ENCODE data around the gene FA2H. TPM values are rescaled to one million over a fixed set of nuclear protein-coding genes. Genes with fewer than 3 reads are reported as not detected.
A peak's percentile ranks its signal among the peaks of the same experiment; 100 is the strongest.

The FA2H gene
- total RNA-seq, 6 experiments from 2014 or later: 0.19 to 1.2 (median 0.22) TPM; not detected in 3

DNA sequence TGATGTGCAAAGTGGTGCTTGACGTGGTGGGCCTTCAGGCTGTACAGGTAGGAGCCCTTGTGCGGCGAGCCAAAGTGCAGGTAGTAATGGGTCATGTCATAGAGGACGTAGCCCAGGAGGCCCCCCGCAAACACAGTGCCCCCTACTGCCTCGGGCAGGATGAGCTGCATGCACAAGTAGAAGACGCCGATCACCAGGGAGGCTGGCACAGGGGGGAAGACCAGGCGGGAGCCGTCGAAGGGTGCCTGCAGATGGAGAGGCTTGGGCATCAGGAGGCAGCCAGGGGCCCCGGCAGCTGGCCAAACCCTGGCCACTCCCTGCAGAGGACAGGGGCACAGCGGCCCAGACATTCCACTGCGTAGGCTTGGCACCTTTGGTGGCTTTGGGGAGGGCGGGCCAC is 58.3 kb downstream of the FA2H start:
- TF ChIP-seq POLR2A (IDR thresholded peaks at IDR 0.05): no peak
- TF ChIP-seq, protein P1, sequence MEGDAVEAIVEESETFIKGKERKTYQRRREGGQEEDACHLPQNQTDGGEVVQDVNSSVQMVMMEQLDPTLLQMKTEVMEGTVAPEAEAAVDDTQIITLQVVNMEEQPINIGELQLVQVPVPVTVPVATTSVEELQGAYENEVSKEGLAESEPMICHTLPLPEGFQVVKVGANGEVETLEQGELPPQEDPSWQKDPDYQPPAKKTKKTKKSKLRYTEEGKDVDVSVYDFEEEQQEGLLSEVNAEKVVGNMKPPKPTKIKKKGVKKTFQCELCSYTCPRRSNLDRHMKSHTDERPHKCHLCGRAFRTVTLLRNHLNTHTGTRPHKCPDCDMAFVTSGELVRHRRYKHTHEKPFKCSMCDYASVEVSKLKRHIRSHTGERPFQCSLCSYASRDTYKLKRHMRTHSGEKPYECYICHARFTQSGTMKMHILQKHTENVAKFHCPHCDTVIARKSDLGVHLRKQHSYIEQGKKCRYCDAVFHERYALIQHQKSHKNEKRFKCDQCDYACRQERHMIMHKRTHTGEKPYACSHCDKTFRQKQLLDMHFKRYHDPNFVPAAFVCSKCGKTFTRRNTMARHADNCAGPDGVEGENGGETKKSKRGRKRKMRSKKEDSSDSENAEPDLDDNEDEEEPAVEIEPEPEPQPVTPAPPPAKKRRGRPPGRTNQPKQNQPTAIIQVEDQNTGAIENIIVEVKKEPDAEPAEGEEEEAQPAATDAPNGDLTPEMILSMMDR (IDR thresholded peaks at IDR 0.05): no peak

GRCh38 chr16:74713876-74714275 is 60.7 kb downstream of the FA2H start:
- no peak overlapping the region for H3K4me3 ChIP-seq
- H3K4me1 ChIP-seq: no peaks in the 10 kb centered on the region
- H3K9me3 ChIP-seq: no peaks in the 10 kb centered on the region
- H3K27ac ChIP-seq: no peak overlapping the region
- intact Hi-C loops (cut with DNase I): loop anchor here in 1 of 2 donors (10.0 kb wide), 1 partner anchor 151 kb away; no protein-coding TSS in a partner anchor
- H3K36me3 ChIP-seq: no peaks in the 10 kb centered on the region
- WGBS (ENCODE audit: insufficient coverage, low coverage, low lambda C conversion rate, missing lambda C conversion rate): 73% methylated on average over 7 of the region's 10 CpGs
- TF ChIP-seq POLR2A (IDR thresholded peaks at IDR 0.05): no peak
- TF ChIP-seq, protein P1 (IDR thresholded peaks at IDR 0.05): no peak
- no peaks in the 10 kb centered on the region for H3K27me3 ChIP-seq
- DNase-seq: peak in 1 of 3 donors; percentile 23
- no peak for ATAC-seq

More for the DNA sequence above, 58.3 kb downstream of the FA2H start:
- Histone ChIP-seq H3K4me3 (no peak overlapping the region), H3K9me3 (no peaks in the 10 kb centered on the region), H3K27me3 (no peaks in the 10 kb centered on the region), H3K4me1 (no peaks in the 10 kb centered on the region), H3K36me3 (no peaks in the 10 kb centered on the region), H3K27ac (no peak overlapping the region)
- ATAC-seq: no peak
- peak in 1 of 3 donors; percentile 43 for DNase-seq
- WGBS (ENCODE audit: insufficient coverage, low coverage, low lambda C conversion rate, missing lambda C conversion rate): no CpG with 5 or more reads among the region's 15 CpGs
- intact Hi-C loops (cut with DNase I): loop anchor here in 1 of 2 donors (10.0 kb wide), 1 partner anchor 148 kb away; no protein-coding TSS in a partner anchor

- H3K4me1 ChIP-seq: no peaks in the 10 kb centered on the region
- 81% methylated on average over 5 of the region's 10 CpGs for WGBS (ENCODE audit: insufficient coverage, low coverage, low lambda C conversion rate, missing lambda C conversion rate)
- DNase-seq (no peak), ATAC-seq (no peak)
- no peak overlapping the region for H3K4me3 ChIP-seq
- intact Hi-C loops (cut with DNase I): loop anchor here in 1 of 2 donors (10.0 kb wide), 1 partner anchor 151 kb away; no protein-coding TSS in a partner anchor
- no peak overlapping the region for H3K27ac ChIP-seq
- TF ChIP-seq POLR2A (IDR thresholded peaks at IDR 0.05): no peak
- TF ChIP-seq, protein P1 (IDR thresholded peaks at IDR 0.05): no peak
- no peaks in the 10 kb centered on the region for H3K36me3 ChIP-seq
- H3K9me3 ChIP-seq: no peaks in the 10 kb centered on the region
- H3K27me3 ChIP-seq: no peaks in the 10 kb centered on the region
Observed at GRCh38 chr16:74713325-74713724, 61.3 kb downstream of the FA2H start.

- no peak for ATAC-seq
- Histone ChIP-seq H3K27ac (no peak overlapping the region), H3K4me1 (no peaks in the 10 kb centered on the region), H3K27me3 (no peaks in the 10 kb centered on the region), H3K9me3 (no peaks in the 10 kb centered on the region), H3K4me3 (no peak overlapping the region), H3K36me3 (no peaks in the 10 kb centered on the region)
- WGBS (ENCODE audit: insufficient coverage, low coverage, low lambda C conversion rate, missing lambda C conversion rate): 65% methylated on average over 5 of the region's 12 CpGs
- peak in 1 of 3 donors; percentile 17 for DNase-seq
- TF ChIP-seq, protein P1 (IDR thresholded peaks at IDR 0.05): no peak
- intact Hi-C loops (cut with DNase I): loop anchor here in 1 of 2 donors (10.0 kb wide), 1 partner anchor 153 kb away; no protein-coding TSS in a partner anchor
Observed at GRCh38 chr16:74711938-74712337, 62.7 kb downstream of the FA2H start.

Measured in right lobe of liver (tissue), 6 donors.